NCI-H2227 (cell line): ENCODE data around the gene ESYT2.

Experiments
- DNase-seq: peaks from one replicate; lab custom pipeline; 2025; ENCODE audit not compliant: unreplicated experiment; lab: John Stamatoyannopoulos, UW

ESYT2 gene

DNA sequence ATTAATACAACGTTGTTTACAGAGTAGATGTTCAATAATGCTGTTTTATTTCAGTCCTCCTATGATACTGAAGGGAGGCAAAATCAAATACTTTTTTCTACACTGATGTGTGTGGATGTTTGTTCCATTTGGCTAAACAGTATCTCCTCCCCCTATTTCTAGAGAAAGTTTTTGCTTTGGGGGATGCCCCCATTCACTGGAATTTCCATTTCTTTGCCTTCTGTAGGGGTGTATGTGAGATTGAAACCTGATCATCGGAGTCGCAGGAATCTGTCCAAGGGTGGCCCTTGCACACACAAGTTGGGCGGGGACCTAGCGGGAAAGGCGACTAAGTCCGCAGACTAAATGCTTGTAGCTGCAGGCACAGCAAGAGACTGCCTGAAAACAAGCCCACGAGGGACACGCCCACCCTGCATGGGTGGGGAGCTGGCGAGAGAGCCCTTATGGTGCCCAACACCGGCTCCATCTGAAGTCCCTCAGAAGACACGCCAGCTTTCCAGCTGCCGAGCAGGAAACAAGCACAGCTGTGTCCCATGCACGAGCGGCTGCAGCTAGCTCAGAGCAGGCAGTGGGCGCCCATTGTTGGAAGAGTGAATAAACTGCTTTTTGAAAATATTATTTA is 58.0 kb downstream of the ESYT2 start:
- DNase-seq = no peak

DNA sequence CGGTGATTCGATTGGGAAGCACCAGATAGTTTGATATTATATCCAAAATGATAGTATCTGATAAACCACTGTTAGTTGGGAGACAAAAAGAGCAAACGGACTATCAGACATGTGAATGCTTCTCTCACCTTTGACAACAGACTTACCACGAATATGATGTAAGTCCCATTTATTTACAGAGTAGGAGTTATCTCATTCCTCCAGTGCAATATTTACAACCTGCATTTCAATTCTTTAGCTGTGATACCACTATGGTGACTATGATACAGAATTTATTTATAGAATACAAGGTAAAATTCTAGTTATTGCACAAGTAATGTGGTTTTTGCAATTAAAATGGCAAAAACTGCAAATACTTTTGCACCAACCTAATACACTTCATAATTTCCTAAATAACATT is 61.6 kb downstream of the ESYT2 start:
- no peak for DNase-seq

DNA sequence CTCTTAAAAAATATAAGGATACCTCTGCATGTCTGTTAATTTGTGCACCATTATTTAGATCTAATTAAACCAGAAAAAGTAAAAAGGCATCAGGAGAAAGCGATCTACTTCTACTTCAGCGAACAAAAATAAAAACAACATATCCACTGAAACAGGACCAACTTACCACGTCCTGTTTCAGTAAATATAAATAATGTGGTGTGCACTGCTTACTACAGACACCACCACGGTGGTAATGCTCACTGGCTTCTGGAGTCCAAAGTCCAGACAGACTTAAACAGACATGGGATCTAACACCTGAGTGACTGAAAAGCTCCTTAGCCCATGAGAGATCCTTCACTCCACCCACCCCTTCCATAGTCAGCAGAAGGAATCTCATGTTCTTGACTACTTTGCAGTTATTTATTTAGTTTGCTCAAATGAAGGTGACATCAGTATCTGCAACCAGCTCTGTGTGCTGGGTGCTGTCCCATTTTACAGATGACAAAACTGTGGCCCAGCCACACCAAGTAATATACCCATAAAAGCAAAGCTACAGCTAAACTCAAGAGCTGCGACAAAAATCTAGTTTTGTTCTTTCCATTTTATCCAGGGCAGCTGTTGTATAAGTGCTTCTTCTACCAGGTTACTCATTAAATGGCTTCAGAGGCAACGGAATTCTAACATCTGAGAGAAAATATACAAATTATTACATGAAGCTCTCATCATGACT is 62.6 kb downstream of the ESYT2 start:
- no peak for DNase-seq

DNA sequence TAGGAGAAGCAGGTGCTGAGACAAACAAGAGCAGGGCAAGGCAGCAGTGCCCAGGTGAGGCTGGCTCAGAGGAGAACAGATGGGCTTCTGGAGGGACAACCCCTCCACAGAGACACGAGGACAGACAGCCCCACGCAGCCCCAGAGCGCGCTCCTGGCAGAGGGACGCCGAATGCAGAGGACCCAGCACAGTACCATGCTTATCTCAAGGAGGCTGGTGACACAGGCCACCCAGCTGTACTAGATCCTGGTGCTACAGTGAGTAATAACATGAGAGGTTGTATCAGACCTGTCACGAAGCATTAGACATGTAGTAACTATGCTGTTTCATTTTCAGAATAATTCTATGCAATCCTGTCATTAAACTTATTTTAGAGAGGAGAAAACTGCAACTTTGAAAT is 64.3 kb downstream of the ESYT2 start:
- DNase-seq = no peak

DNA sequence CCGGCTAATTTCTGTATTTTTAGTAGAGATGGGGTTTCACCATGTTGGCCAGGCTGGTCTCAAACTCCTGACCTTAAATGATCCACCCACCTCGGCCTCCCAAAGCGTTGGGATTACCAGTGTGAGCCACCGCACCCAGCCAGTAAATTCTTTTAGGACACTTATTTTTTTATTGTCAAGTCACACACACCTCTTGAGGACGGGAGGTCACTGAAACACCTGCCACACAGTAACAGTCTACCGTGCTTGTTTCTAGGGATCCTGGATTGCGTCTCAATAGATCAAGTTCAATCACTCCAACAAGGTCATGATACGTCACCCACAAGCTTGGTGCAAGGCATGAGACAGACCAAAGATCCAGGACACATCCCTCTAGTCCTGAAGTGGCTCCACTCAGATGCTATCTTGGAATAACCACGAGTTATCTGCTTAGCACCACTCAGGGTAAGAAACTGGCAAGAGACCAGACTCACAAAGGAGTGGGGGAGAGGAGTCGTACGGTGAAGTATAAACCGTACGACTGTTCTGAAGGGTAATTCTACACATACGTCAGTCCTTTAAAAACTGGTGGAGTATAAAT is 65.8 kb downstream of the ESYT2 start:
- no peak for DNase-seq

DNA sequence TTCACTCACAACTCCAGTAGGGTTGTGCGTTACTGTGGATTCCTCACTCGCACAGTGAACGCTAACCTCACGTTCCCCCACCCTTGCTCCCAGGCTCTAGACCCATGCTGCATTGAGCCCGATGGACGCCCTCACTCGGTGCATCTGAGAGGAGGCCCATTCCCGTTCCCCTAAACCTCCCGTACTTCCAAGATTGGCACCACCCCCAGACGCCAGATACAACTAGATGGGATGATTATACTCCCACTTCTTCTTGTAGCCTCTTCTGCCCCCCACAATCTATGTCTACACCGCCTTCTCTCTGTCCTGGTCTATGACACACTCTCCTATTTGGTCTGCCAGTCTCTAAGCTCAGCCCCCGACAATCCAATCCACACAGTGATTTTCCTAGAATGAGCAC is 67.4 kb downstream of the ESYT2 start:
- DNase-seq = no peak

DNA sequence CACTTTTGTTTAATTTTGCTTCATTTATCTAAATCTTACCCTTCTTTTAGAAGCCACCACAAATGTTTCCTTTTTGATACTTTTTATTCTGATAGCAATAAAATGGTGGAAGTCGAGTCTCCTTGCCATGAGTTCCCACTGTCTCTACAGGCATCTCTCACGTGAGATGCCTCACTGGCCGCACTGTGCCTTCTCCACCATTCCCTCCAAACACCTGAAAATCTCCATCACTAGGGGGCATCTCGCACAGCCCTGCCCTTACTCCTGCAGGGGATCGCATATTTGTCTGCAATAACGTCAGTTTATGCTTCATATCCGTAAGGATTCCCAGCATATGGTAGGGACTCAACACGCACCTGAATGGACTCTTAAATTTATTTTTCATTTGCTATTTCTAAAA is 68.4 kb downstream of the ESYT2 start:
- no peak for DNase-seq

DNA sequence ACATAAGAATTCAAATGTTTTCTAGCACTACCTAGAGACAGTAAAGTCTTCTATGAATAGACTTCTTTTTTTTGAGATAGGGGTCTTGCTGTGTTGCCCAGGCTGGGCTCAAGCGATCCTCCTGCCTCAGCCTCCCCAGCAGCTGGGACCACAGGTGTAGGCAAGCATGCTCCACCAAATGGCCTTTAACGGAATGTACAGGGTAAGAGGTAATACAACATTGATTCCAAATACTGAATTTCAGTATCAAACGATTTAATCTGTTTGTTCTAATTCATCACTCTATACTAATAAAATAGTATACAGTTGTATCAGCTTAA is 68.9 kb downstream of the ESYT2 start:
- no peak for DNase-seq

DNA sequence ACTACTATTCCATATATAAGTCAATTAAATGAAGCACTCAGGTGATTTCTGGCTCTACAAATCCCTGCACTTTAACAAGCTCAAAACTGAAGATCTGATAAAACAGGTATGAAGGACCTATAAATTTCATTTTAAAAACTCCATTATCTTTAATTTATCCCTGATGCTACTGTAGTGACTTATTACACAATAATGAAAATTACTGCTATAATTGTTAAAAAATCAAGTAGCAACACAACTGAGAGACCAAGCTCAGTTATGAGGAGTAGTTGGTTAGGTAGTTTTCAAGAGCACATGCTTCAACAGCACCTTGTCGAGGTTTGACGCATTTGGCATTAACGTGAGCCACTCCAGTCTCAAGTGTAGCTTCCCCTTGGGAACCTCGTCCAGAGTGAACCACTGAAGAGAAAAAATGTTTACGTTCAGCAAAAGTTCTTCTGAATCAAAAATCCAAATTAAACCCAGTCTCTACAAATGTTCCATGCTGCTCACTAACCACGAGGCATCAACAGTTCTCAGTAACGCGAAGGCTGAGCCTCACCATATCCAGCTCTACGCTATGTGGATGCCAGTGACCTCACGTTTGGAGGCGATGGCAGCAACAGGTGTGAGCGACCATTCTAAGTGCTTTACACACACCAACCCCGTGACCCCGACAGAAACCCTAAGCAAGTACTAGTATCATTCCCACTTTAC is 69.4 kb downstream of the ESYT2 start:
- no peak for DNase-seq

DNA sequence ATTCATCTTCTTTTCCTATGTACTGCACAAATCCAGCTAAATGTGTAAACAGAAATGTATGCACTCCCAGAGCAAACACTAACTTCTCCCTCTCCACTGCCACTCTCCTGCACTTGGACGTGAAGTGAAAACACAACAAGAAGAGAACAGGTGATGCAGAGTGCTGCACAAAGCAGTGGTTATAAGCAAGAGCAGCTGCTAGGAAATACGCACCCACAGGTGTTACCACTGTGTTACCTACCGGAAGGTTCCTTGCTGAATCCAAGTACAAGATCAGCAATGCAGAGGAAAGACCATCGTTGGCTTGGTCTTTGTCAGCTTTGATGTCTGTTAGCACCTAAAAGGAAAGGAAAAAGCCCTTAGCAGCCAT is 70.1 kb downstream of the ESYT2 start:
- no peak for DNase-seq

DNA sequence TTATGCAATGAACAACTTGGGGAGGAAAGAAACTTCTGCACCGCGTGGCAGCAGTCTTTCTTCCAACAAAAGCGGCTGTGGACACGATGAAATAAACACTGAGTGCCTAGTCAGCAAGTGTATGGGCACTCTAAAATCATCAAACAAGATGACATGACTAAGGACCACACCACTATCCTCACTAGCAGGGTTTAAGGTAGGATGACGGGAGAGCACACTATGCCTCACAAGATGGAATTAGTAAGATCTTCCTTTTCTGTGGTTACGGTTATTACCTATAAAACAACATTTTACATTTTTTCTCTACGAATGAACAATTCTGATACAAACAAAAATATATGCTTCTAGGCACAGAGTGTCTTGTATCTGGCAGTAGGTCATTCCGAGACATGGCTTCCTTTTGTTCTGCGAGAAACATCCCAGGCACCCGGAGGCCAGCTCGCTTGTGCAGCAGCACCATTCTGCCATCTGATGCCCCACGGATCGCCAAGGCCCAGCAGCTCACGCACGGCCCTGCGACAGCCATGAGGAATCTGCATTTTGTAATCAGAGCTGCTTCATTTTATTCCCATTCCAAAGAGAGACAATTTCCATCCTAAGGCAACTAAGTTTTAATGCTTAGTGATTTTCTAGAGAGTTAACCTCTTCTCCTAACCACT is 70.6 kb downstream of the ESYT2 start:
- DNase-seq = no peak

DNA sequence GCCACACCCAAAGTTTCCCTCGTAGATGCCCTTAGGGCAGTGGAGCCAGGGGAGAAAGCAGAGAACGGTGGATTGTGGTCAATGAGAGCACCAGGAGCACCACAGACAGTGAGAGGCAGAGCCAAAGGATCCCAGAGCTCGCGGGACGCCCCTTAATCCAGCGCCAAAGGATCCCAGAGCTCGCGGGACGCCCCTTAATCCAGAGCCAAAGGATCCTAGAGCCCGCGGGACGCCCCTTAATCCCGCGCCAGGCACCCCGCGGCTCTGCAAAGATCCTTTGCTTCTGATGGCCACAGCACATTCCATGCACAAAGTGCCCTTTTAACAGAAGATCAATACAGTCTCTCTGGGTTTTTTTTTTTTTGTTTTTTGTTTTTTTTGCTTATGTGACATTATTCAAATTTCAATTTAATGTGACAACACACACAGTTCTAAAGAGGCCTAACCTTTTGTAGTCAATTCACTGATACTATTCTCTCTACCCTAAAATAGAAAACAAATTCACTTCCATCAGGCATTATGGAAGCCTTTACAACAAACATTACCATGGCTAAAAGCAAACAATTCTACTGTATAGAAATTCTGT is 71.8 kb downstream of the ESYT2 start:
- no peak for DNase-seq

DNA sequence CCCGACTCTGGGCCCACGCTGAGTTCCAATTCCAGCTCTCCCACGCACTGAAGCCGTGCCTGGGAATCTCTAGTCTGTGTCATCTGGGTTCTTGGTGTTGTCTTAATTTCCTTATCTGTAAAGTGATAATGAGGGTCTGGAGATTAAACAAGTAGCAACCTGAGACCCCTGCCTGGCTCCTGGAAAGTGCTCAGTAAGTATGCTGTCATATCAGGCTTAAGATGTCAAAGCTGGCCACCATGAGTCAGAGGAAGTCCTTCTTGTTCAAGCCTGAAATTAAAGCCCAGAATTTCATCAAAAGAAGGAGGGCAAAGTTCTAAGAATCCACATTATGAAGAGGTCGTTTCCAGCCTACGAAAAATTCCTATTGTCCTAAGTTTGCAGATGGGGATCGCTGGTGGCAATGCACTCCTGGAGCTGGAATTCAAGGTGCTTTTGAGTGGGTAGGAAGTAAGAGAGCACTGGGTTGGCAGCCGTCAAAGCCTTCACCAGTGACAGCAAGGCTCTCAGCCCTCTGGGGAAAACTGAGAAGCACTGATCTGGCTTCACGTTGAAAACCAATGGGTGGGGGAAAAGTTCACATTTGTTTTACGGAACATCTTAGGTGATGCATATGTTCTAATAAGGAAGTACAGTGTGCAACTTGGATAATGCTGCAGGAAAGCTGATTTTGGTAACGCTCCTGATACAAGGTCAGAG is 74.4 kb downstream of the ESYT2 start:
- DNase-seq = no peak

DNA sequence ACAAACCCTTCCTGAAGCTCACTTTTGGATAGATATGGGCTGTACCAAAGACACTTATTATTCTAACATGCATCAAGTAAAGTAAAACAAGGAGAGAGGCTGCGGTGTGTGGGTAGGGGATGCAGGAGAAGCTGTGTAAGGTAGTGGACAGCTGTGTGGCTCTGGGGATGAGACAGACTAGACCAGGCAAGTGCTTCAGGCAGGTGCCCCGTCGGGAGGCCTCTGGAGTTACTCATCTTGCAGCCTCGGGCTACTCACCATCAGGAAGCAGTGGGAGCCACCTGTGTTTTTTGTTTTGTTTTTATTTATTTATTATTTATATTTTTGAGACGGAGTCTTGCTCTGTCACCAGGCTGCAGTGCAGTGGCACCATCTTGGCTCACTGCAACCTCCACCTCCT is 75.4 kb downstream of the ESYT2 start:
- no peak for DNase-seq

DNA sequence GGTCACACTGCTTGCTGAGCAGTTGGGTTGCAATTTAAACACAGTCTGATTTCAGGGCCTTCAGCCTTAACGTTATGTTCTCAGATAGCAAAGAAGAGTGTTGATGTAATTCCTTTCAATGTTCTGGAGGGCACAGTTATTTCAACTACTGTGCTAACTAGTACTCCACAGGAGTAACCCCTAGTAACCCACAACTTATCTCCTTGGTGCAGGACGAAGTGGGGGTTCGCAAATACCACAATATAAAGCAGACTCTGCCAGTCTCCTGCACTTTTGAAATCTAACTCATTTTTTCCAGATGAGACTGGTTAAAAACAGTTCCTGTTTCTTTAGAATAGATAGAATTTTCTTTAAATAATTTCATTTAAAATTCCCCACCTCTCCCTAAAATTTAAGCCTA is 77.6 kb downstream of the ESYT2 start:
- no peak for DNase-seq

DNA sequence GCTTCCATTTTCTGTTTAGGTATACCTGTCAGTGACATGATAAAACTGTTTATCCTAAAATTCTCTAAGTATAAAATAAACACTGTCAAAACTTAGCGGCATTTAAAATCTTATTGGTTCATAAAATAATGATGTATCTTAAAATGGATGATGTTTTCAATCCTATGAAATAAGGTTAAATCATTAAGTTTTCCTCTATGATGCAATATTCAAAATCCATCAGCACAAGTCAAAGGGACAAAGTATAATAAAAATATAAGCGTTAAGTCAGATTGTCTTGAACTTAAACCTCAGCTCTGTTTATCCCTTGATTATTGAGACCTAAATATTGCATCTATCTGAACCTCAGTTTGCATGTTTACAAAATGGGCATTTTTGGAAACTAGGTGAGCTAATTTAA is 78.1 kb downstream of the ESYT2 start:
- no peak for DNase-seq

DNA sequence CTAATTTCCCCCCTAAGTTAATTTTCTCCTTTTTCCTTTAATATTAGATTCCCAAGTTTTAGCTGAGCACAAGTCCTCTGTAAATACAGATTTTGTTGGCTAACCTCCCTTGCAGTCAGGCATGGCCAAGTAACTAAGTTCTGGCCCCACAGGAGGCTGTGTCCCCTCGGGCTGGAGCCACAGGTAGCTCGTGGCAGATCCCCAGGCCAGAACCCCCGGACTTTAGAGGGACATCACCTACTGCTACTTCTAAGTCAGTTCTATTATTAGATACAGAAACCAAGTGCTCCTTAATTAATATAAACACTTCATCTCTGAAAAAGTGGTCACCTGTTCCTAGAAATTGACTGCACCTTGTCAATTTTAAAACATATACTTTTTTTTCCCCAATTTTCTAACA is 78.6 kb downstream of the ESYT2 start:
- no peak for DNase-seq

DNA sequence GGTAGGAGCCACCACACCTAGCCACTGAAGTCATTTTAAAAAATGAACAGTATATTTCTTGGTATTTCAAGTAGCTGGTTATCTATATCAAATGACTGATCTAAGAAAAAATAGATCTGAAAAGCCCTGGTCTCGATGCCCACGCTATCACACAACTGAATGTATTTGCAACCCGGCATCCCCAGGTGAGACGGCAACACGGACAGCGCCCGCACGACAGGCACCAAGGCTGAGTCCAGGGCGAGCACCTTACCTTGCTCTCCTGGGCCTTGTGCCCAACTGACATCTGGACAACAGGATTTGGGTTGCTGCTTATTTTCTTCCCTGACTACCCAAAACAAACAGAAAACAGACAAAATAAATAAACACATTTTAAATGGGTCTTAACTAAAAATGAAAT is 79.9 kb downstream of the ESYT2 start:
- DNase-seq = no peak

DNA sequence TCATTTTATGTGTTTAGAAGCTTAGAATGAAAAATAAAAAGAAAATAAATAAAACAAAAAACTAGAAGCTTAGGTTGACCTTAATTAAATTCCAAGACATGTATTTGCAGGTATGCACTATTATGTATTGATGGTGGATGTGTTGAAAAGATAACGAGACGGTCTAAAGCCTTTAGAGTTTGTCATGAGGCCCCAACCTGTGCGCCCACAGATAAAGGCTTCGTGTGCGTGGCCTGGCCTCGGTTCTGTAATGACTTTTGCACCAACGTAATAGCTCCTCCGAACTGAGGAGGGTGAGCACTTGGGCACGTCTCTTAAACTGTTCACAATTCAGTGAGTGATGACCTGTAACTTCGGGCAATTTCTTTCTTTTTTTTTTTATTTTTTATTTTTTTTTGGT is 81.0 kb downstream of the ESYT2 start:
- DNase-seq = no peak

DNA sequence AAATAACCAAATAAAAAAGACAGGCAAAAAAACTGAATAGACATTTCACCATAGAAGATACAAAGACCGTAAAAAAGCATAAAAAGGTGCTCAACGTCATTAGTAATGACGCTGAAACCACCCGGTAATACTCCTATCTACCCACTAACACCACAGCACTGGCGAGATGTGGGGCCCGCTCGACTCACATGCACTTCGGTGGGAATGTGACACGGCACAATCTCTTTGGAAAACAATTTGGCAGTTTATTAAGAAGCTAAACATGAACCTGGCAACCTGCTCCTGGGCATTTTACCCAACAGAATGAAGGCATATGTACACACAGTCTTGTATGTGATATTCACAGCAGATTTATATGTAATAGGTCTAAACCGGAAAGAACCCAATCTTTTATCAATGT is 81.9 kb downstream of the ESYT2 start:
- no peak for DNase-seq

DNA sequence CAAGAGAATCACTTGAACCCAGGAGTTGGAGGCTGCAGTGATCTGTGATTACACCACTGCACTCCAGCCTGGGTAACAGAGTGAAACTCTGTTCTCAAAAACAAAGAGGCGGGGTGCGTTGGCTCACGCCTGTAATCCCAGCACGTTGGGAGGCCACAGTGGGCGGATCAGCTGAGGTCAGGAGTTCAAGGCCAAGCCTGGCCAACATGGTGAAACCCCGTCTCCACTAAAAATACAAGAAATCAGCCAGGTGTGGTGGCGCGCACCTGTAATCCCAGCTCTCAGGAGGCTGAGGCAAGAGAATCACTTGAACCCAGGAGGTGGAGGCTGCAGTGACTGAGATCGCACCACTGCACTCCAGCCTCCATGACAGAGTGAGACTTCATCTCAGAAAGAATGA is 82.4 kb downstream of the ESYT2 start:
- no peak for DNase-seq
